Omental fat pad (tissue), 4 donors: ENCODE data around the gene C10orf105. TPM values are rescaled to one million over a fixed set of nuclear protein-coding genes. Genes with fewer than 3 reads are reported as not detected.
A peak's percentile ranks its signal among the peaks of the same experiment; 100 is the strongest.

Experiments
- ATAC-seq: fragments of 150-250 bp; one replicate; pipeline ENCODE4 v1.9.1; 2016; ENCODE audit warnings: mild to moderate bottlenecking, moderate library complexity; ENCODE audit not compliant: low FRiP score
- DNase-seq: peaks from one replicate; pipeline ENCODE4 v3.0.0-alpha.2; 2019; ENCODE audit warnings: low spot score
- total RNA-seq, 4 donors: library from RNA; depleted of rRNA; stranded (reverse); fragments of >200 nt; gene quantifications; one replicate each; pipeline ENCODE4 v1.1.0, GENCODE V29; 2016
- TF ChIP-seq, protein P1 (sequence below), 3 donors: fragments of 450-650 bp; IDR thresholded peaks; one replicate each; pipeline ENCODE4 v1.5.1; 2016 to 2017; ENCODE audit warnings: antibody characterized with exemption in 3 of 3, mild to moderate bottlenecking in 3 of 3, moderate library complexity in 2 of 3

Gene C10orf105
- total RNA-seq, 4 donors from 2014 or later, result 0.16 to 0.56 (median 0.31) TPM

DNA sequence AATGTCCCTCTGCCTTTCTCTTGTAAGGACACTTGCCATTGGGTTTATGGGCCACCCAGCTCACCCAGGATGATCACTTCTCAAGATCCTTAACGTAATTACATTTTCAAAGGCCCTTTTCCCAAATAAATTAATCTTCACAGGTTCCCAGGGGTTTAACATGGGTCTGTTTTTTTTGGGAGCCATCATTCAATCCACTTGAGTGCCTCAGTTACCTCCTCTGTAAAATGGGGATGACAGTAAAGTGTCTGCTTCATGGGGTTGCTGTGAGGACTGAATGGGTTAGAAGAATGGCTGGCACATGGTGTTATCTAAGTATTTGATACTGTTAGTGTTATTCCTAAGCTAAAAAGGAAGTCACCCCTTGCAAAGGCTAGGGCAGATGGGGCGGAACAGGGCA lies 7.4 kb downstream of the C10orf105 start:
- DNase-seq (no peak), ATAC-seq (no peak)

DNA sequence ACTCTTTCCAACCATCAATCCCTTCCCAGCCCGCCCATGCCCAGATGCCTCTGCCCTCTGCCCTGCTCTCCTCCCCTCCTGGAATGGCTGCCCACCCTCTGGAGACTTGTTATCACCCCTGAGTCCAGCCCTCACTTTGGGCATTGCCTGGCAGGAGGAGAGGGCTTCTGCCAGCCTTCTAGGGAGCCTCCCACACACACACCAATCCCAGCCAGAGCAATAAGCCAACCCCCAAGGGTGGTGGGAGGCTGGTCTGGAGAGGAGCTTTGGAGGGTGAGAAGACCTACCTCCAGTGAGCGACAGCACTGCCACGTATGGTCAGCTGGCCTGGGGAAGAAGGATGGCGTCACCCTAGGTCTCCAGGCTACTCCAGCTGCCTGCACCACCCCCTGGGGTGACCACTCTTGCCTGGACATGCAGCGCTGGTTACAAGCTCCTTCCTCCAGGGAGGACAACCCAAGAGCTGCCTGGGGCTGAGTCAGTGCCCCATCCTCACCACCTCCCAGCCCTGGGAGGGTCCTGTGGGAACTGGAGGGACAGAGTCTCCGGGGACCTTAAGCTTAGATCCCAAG lies 8.4 kb downstream of the C10orf105 start:
- no peak for DNase-seq
- TF ChIP-seq, protein P1, sequence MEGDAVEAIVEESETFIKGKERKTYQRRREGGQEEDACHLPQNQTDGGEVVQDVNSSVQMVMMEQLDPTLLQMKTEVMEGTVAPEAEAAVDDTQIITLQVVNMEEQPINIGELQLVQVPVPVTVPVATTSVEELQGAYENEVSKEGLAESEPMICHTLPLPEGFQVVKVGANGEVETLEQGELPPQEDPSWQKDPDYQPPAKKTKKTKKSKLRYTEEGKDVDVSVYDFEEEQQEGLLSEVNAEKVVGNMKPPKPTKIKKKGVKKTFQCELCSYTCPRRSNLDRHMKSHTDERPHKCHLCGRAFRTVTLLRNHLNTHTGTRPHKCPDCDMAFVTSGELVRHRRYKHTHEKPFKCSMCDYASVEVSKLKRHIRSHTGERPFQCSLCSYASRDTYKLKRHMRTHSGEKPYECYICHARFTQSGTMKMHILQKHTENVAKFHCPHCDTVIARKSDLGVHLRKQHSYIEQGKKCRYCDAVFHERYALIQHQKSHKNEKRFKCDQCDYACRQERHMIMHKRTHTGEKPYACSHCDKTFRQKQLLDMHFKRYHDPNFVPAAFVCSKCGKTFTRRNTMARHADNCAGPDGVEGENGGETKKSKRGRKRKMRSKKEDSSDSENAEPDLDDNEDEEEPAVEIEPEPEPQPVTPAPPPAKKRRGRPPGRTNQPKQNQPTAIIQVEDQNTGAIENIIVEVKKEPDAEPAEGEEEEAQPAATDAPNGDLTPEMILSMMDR (IDR thresholded peaks at IDR 0.05), result no peak
- no peak for ATAC-seq

More for the DNA sequence above, 7.4 kb downstream of the C10orf105 start:
- TF ChIP-seq, protein P1 (IDR thresholded peaks at IDR 0.05), result no peak

DNA sequence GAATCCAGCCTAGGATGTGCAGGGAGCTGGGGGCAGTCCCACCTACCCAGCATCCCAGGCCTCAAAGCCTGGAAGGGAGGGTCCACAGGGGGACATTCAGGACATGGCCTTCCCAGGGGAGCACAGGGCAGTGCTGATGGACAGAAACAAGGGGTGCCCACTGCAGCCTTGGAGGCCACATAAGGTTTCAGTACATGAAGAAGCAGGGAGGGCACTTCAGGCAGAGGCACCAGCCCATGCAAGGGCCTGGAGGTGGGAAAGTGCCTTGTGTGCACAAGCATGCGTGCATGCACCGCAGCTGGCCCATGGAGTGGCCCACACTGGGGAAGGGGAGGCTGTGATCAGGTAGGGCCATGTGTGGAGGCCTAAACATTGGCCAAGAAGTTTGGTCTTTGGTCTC lies 9.1 kb downstream of the C10orf105 start:
- TF ChIP-seq, protein P1 (IDR thresholded peaks at IDR 0.05), result no peak
- DNase-seq, result no peak
- ATAC-seq, result no peak

DNA sequence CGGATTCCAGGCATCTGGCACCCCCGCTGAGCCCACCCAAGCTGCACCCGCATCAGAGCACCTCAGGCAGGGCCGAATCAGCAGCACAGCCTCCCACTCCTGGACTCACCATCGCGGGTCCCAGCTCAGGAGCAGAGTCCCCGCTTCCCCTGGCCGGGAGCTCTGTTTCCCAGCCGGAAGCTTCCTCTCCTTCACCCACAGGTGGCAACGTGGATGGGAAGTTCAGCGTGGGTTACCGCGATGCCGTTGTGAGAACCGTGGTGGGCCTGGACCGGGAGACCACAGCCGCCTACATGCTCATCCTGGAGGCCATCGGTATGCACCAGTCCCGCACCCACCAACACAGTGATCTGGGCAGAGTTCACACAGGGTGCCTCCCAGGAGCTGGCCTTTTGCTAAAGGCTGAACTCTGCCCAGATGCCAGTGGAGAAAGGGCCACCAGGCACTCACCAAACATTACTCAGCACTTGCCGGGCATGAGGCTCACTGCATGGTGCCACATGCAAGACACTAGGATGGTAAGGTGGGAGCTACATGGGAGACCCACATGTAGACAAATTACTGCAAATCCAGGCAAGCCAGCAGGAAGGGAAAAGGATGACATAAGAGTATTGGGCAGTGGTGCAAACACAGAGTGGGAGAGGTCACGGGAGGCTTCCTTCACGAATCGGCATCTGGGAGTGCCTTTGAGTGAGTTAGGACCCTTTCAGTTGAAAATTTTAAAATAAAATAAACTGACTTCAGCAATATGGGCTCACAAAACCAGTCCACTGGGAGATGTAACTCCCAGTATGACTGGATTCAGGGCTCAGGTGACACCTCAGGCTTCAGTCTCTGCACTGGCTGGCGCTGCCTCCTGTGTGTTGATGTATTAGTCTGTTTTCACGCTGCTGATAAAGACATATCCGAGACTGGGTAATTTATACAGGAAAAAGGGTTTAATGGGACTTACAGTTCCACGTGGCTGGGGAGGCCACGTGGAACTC lies 10.4 kb downstream of the C10orf105 start:
- TF ChIP-seq, protein P1 (IDR thresholded peaks at IDR 0.05), result no peak
- no peak for ATAC-seq
- DNase-seq, result no peak

DNA sequence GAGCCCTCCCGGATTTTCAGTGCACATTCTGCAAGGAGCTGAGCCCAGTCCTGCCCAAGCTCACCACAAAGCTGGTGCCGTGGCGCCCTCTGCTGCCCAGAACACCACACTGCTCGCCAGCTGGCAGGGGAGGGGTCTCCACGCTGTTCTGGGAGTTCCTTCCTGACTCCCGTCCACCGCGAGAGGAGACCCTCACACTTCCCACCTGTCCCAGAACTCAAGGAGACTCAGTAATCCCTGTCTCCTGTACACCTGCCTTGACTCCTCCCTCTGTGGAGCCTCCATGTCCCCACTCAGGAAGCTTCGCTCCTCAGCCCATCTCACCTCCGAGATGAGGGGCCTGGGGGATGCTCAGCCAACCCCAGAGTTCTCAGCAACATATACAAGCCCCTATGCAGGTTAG lies 11.3 kb downstream of the C10orf105 start:
- DNase-seq (no peak), ATAC-seq (no peak)
- TF ChIP-seq, protein P1 (IDR thresholded peaks at IDR 0.05), result peak in 1 of 3 donors; percentile 84

DNA sequence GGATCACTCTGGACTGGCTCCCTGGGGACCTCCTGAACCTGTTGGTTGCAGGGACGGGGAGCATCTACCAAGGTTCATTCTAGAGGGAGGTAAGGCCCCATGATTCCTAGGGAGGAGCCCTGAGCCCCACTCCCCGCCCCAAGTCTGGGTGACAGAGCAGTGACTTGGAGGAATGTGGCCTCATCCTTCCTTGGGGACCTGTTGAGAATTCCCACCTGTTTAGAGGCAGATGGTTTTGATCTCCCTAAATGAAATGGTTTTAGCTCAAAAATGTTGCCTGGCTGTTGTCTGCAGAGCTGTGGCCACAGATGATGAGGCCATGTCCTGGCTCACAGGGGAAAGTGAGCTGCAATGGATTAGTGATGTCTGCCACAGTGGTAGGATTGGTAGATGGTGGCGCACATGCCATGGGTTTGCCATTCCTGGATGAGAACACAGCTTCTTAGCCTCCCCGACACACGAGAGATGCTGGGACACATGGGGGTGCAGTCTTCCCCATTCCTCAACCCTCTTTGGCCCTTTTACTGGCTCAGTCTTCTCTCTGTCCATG lies 12.3 kb downstream of the C10orf105 start:
- ATAC-seq (no peak), DNase-seq (no peak)
- TF ChIP-seq, protein P1 (IDR thresholded peaks at IDR 0.05), result no peak
